22Rv1 (cell line): Measurements from ENCODE around the gene COL6A3.

ENCODE experiments used
- CTCF ChIP-seq: fragments of 450-650 bp; IDR thresholded peaks from 2 replicates; pipeline ENCODE4 v1.5.1; 2017; ENCODE audit warnings: mild to moderate bottlenecking
- ZFX ChIP-seq: fragments of 450-650 bp; IDR thresholded peaks from 2 replicates; pipeline ENCODE4 v1.6.1; 2017; ENCODE audit warnings: antibody characterized with exemption, borderline replicate concordance

- TF ChIP-seq CTCF (no peak), ZFX (no peak)
Measured at GRCh38 chr2:237431837-237432236, 17.9 kb upstream of the COL6A3 start.
